Measurements from ENCODE around the gene PAPOLA. TPM values are rescaled to one million over a fixed set of nuclear protein-coding genes. Genes with fewer than 3 reads are reported as not detected.

The PAPOLA gene
- total and polyA plus RNA-seq, 2 experiments from 2014 or later: 198 to 237 TPM

GRCh38 chr14:96497586-96497985, 4.6 kb upstream of the PAPOLA start:
- peaks cover 6% of the 10 kb centered on the region; the same call in 1 of the 2 replicates for H3K79me2 ChIP-seq (replicated peaks; ENCODE audit: insufficient read depth)

More at GRCh38 chr14:96497586-96497985, 4.6 kb upstream of the PAPOLA start:
- no peak overlapping the region for H3K27ac ChIP-seq (ENCODE audit: low read depth)
- Mint-ChIP-seq H3K4me1 (no peaks in the 10 kb centered on the region), H3K36me3 (ENCODE audit: low read depth) (no peaks in the 10 kb centered on the region), H3K9me3 (no peaks in the 10 kb centered on the region), H3K27ac (no peak overlapping the region), H3K4me3 (no peak overlapping the region), H3K27me3 (ENCODE audit: insufficient read depth, low read depth, poor library complexity) (peaks cover 9% of the 10 kb centered on the region)
- no peaks in the 10 kb centered on the region for H4K20me1 ChIP-seq (replicated peaks; ENCODE audit: insufficient read depth)
- no peaks in the 10 kb centered on the region; the same call in 1 of the 2 replicates for H3F3A ChIP-seq (replicated peaks; ENCODE audit: low read depth)
- no peaks in the 10 kb centered on the region for H3K9me2 ChIP-seq (ENCODE audit: insufficient read depth)
- no peak overlapping the region for H2AFZ ChIP-seq
- TF ChIP-seq EZH2 (IDR thresholded peaks at IDR 0.05; ENCODE audit: low read depth, unreplicated experiment): no peak
- TF ChIP-seq STAT1 (IDR thresholded peaks at IDR 0.05; ENCODE audit: unreplicated experiment): no peak
- no peak for TF ChIP-seq ETS1 (IDR thresholded peaks at IDR 0.05)
- TF ChIP-seq CTCF (conservative IDR thresholded peaks at IDR 0.05; ENCODE audit: low read depth in 2 of 2): no peak
- no peak for TF ChIP-seq REST (IDR thresholded peaks at IDR 0.05; ENCODE audit: unreplicated experiment)
- no peak for TF ChIP-seq ZNF114 (CRISPR knock-in tag; IDR thresholded peaks at IDR 0.05)
- no peak for TF ChIP-seq JUNB (IDR thresholded peaks at IDR 0.05; ENCODE audit: unreplicated experiment)
- TF ChIP-seq EZH2phosphoT487 (IDR thresholded peaks at IDR 0.05; ENCODE audit: unreplicated experiment): no peak
- TF ChIP-seq ZNF331 (CRISPR knock-in tag; IDR thresholded peaks at IDR 0.05; ENCODE audit: low read depth): no peak
- TF ChIP-seq POLR2AphosphoS5 (IDR thresholded peaks at IDR 0.05; ENCODE audit: low read depth): no peak
- no peak for TF ChIP-seq ZNF462 (CRISPR knock-in tag; IDR thresholded peaks at IDR 0.05)
- TF ChIP-seq NANOG (IDR thresholded peaks at IDR 0.05; ENCODE audit: borderline replicate concordance): no peak
- no peak for TF ChIP-seq CREB1 (CRISPR knock-in tag; IDR thresholded peaks at IDR 0.05; ENCODE audit: low read depth)
- DNase-seq (ENCODE audit: low spot score): no peak
- H3K36me3 ChIP-seq (ENCODE audit: insufficient read depth): no peaks in the 10 kb centered on the region
- H3K27me3 ChIP-seq (ENCODE audit: insufficient read depth): no peaks in the 10 kb centered on the region
- H3K4me3 ChIP-seq: no peak overlapping the region
- no peak for ATAC-seq
- no peak overlapping the region for H3K4me2 ChIP-seq
- H3K4me1 ChIP-seq (ENCODE audit: insufficient read depth): peaks cover 6% of the 10 kb centered on the region; the same call in 1 of the 2 replicates

All from GM23338 (cell line).